Activated CD4-positive, alpha-beta T cell treated with anti-CD3 and anti-CD28 coated beads, Interleukin-10, Interleukin-2, amounts not matched to agents 100 ng/mL and 50 ng/mL, durations not matched to agents 16 hours and 8 hours (primary cell): ENCODE data around the gene TSG101.
A peak's percentile ranks its signal among the peaks of the same experiment; 100 is the strongest.

Source experiments
- DNase-seq: peaks from one replicate; pipeline ENCODE4 v3.0.0-alpha.2; 2020

The TSG101 gene

DNA sequence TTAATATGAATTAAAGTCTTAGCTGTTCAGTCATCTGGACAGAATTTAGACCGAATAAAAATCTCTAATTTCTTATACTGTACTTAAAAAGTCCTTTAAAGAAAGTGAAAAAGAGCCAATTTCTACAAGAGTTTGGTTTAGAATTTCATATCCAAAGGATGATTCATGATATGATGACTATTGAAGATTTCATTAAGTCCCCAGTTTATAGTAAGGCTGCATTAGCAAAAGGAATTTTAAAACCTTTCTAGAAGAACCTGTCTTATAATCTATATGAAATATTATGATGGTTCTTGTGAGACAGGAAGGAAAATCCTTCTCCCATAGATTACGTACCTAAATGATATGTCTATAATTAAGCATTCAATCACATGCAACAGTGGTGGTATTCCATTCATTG is 34.8 kb downstream of the TSG101 start:
- DNase-seq = no peak

DNA sequence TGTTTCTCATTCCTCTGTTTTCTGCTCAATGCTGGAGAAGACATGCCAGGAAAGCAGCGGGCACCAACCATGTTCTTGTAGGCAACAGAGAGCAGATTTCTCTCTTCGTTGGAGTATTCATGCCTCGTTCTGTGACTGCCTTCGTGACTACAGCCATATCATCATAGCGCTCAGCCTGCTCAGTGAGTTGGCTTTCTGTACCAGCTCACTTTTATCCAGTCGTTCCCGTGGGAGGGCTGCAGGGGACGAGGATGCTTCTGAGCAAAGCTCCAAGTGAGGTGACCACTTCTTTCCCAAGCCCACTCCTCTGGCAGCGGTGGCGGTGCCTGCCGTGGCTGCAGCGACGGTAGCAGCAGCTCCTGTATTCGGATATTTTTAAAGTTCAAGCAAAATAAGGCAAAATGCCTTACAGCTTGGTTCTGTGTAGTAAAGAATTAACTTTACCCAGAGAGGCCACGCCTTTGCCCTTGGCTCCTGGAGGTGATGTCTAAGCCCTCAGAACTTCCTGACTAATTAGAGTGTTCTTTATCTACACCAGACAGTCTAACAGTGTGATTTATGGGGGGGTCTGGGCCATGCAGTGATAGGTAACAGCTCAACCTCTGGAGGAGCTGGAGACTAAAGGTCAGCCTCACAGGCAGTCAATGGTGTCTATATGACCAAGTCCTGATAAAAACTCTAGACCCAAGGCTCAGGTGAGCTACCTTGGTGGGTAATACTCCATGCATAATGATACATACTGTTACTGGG is 35.8 kb downstream of the TSG101 start:
- no peak for DNase-seq

DNA sequence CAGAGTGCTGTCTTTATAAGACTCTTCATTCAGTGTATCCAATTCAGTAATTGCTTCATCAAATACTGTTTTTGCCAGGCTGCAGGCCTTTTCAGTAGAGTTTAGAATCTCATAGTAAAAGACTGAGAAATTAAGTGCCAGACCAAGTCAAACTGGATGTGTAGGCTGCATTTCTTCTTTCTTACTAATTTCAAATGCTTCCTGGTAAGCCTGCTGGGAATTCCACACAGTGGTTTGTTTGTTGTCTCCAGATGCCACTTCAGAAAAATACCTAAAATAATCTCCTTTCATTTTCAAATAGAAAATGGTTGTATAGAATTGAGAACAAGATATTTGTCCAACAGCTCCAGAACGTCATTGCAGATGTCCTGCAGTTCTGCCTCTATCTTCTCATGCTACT is 36.4 kb downstream of the TSG101 start:
- DNase-seq = no peak

DNA sequence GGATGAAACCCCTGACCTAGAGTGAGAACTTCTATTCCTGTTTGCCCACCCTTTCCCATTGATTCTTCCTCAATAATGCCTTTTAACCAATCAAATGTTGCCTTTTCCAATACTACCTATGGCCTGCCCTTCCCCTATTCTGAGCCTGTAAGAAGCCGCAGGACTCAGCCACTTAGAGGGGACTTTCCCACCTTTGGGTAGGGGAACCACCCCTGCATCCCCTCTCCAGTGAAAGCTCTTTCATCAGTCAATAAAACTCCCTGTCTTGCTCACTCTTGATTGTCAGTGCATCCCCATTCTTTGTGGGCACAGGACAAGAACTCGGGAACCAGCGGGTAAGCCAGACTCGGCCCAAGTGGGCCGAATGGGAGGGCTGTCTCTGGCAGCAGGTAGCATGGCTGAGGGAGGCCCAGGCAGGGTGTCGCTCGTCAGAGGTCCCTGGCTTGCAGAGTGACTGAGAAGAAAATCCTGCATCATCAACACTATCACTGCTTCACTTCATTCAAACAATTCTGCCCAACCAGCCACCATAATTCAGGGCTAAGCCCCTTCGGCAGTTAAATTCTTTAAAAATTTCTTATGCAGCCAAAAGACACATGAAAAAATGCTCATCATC is 40.7 kb downstream of the TSG101 start:
- DNase-seq = peak; percentile 9

DNA sequence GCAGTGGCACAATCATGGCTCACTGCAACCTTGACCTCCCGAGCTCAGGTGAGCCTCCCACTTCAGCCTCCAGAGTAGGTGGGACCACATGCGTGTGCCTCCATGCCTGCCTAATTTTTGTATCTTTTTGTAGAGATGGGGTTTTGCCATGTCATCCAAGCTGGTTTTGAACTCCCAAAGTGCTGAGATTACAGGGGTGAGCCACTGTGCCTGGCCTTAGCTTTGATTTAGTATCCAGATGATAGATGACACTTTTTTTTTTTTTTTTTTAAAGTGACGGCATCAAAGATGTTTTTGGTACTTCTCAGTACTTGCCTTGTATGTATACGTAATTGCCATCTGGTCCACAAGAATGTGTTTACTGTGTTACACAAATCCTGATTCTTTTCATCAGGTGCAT is 47.7 kb downstream of the TSG101 start:
- no peak for DNase-seq

DNA sequence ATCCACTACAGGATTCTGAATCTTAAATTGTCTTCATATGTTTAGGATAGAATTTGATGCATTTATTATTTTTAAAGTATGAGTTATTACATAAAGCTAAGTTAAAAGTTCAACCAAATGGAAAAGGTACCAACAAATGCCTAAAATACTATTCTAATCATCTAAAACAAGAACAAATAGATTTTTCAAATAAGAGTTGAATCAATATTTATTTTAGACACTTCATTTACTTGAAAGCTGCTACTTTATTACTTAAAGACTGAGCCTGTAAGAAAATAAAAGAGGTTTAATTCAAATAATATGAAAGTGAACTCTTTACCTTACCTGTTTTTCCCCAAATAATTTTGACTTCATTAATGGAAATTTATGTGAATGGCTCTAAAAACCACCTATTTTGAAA is 54.2 kb downstream of the TSG101 start:
- DNase-seq = no peak

DNA sequence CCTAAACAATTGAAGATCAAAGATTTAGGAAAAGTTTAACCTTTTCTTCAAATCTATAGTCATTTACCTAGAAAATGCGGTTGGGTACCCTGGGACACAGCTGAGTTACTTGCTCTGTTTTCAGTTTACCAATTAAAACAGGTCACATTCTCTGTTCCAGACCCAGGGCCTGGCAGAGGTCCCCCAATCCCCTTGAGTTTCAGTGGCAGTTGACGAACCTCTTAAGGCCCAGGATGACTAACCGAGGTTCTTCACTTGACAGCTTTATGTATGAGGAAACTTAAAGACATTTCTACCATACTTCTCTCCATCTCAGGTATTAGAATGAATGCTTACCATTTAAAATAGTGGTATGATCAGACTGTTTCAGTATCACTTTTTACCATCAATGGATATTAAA is 54.7 kb downstream of the TSG101 start:
- peak; percentile 80 for DNase-seq

DNA sequence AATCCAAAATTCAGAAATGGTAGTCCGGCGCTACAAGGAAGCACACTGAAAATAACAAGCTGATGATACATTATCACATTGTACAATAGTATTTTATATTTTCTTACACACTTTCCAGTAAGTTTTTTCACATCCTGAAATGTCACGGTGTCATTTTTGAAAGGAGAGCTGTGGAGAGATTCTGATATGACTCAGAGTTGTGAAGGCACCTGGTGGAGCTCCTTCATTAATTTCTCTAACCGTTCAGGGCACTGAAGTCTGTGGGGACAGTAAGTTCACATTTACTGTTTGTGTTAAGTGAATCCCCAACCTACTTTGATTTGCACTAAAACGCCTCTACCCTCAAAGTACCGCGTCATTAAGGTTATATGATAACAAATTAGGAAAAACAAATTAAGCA is 57.8 kb downstream of the TSG101 start:
- peak; percentile 65 for DNase-seq

DNA sequence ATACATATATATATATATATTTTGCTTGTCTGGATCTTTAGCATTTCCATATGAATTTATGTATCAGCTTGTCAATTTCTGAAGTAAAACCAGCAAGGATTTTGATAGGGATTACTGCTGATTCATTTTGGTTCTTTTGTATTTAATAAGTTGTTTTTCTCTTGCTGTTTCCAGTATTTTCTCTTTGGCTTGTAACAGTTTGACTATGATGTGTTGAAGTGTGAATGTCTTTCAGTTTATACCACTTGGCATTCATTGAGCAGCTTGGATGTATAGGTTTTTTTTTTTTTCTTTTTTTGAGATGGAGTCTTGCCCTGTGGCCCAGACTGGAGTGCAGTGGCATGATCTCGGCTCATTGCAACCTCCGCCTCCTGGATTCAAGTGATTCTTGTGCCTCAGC is 58.7 kb downstream of the TSG101 start:
- DNase-seq = peak; percentile 58

DNA sequence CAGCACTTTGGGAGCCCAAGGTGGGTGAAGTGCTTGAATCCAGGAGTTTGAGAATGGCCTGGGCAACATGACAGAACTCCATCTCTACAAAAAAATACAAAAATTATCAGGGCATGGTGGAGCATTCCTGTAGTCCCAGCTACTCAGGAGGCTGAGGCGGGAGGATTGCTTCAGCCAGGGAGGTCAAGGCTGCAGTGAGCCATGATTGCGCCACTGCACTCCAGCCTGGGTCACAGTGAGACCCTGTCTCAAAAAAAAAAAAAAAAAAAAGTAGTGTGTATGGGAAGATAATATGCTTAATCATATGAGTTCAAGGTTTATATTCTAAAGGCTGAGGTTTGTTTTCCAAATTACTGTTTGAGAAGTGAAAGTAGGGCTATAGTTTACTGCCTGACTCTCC is 60.3 kb downstream of the TSG101 start:
- no peak for DNase-seq

DNA sequence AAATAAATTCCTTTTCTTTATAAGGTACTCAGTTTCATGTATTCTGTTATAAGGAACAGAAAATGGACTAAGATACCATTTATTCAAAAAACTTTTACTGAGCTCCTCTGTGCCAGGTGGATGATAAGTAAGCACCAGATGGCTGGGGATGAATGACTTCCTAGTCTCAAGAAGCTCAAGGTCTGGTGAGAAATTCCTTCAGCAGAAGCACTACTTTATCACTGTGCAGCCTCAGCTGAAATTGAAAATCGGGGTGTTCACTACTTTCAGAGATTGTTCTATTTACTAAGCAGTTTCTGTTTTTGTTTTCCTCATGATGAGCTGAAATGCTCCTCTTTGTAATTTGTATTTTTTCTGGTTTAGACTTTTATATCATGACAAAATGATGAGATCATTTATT is 63.3 kb downstream of the TSG101 start:
- DNase-seq = no peak

DNA sequence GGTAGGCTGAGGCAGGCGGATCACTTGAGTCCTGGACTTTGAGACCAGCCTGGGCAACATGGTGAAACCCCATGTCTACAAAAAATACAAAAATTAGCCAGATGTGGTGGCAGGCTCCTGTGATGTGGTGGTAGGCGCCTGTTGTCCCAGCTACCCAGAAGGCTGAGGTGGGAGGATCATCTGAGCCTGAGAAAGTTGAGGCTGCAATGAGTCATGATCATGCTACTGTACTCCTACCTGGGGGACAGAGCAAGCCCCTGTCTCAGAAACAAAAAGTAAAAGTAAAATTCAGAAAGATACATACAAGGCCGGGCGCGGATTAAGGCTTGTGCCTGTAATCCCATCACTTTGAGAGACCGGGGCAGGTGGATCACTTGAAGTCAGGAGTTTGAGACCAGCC is 64.8 kb downstream of the TSG101 start:
- DNase-seq = no peak

DNA sequence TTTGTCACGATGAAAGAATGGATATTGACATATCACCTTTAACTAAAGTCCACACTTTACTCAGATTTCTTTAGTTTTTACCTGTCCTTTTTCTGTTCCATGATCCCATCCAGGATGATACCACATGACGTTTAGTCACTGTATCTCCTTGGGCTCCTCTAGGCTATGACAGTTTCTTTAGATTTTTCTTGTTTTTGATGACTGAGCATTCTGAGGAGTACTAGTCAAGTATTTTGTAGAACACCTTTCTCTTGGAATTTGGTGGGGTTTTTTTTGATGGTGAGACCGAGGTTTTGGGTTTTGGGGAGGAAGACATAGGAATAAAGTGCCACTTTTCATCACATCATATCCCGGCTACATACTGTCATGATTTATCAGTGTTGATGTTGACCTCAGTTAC is 67.1 kb downstream of the TSG101 start:
- no peak for DNase-seq

DNA sequence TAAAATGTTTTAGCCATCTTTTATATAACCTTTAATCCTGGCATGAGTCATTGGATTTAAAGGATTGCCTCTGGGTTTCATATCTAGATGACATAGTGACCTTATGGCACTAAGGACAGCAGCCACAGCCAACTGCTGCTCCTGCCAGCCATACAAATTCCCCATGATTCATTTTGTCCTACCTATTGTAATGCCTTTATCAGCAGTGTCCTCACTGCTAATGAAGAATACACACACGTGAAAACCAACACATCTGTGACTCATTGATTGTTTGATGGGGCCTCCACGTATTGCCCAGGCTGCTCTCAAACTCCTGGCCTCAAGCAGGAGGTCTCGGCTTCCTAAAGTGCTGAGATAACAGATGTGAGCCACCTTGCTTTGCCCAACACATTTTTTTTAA is 69.3 kb downstream of the TSG101 start:
- DNase-seq = no peak

DNA sequence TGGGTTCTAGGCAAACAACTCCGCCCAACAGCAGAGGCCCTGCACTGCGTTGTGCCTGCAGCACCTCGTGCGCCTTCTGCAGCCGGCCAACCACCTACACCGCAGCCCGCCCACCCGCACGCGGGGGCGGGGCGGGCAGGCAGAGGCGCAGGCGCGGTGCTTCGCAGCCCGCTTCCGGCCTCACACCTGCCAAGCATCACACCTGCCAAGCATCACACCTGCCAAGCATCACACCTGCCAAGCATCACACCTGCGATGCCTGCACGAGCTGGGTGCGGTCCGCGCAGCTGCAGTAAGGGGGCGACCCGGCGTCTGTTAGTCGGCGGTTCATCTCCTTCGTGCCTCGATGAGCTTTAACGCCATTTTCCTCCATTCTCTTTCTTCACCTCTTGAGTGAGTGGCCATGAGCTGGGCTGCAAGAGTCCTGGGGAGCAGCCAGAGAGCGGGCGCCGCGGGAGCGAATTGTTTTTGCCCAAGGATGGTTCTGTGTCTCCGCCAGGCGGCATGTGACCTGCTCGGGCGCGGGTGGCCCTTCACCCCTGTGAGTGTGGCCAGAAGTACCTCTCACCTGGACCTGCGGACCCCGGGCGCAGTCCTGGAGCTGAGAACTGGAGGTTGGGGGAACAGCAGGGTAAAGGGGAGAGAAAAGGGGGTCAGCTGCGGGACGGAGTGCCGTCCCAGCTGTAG is 70.9 kb downstream of the TSG101 start, which contains the start of gene LDHAL6A:
Gene LDHAL6A (plus strand): TSS at position 171 of the 687 bp plus-strand sequence. CDS start 825 bp downstream, outside the sequence.
- DNase-seq = no peak

DNA sequence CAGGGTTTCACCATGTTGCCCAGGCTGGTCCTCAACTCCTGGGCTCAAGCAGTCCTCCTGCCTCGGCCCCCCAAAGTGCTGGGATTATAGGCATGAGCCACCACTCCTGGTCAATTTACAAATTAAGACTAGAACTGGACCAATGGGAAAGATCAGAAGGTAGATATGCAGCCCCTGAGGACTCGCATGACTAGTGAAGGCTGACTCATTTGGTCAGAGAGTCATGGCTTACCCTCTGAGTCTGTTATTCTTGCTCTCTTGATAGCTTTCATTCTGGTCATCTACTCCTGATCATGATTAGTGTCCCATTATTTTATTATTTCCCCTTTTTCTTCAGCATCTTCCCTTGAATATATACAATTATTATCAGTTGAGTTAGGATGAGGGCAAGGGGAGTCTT is 73.8 kb downstream of the TSG101 start:
- no peak for DNase-seq

DNA sequence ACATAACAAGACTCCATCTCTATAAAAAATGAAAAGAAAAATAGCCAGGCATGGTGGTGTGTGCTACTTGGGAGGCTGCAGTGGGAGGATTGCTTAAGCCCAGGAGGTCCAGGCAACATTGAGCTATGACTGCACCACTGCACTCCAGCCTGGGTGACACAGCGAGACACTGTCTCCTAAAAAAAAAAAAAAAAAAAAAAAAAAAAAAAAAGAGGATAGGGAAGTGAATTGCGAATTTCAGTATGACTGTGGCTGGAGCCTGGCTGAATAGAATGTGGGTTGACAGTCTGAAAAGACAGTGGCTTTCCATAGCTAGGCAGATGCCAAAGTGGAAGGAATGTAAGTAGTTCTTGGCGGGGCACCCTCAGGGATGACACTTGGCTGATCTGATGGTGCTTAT is 77.5 kb downstream of the TSG101 start:
- DNase-seq = no peak

DNA sequence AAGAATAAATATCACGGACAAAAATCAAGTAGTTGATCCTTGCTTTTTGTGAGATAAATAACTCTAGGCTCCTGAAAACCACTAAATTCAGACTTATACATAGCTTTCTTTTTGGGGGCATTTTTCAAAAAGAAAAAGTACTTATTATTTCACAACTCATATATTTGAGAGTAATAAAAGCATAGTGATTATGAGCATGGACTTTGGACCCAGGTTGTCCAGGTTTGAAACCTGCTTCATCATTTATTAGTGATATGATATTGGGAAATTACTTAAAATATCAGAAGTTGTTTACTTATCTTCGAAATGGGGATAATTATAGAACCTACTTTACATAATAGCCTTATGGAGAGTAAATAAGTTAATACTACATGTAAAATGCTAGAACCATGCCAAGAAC is 88.1 kb downstream of the TSG101 start:
- no peak for DNase-seq
